Nephron progenitor cell (in vitro differentiated cells): ENCODE results near the gene CD40LG.

Experiments used
- DNase-seq: peaks from one replicate; pipeline ENCODE4 v3.0.0; 2021
- H3K27ac Mint-ChIP-seq: 2 replicates; pipeline ENCODE4 v1.8.0; 2021; ENCODE audit warnings: mild to moderate bottlenecking, moderate library complexity, mixed read lengths
- H3K27me3 Mint-ChIP-seq: 2 replicates; pipeline ENCODE4 v1.8.0; 2021; ENCODE audit warnings: mild to moderate bottlenecking, low read depth, mixed read lengths; ENCODE audit not compliant: poor library complexity
- H3K36me3 Mint-ChIP-seq: 2 replicates; pipeline ENCODE4 v1.8.0; 2021; ENCODE audit warnings: low read depth, mixed read lengths
- H3K4me1 Mint-ChIP-seq: 2 replicates; pipeline ENCODE4 v1.8.0; 2021; ENCODE audit warnings: mixed read lengths
- H3K4me3 Mint-ChIP-seq: 2 replicates; pipeline ENCODE4 v1.8.0; 2021; ENCODE audit warnings: mild to moderate bottlenecking, moderate library complexity, mixed read lengths
- H3K9me3 Mint-ChIP-seq: 2 replicates; pipeline ENCODE4 v1.8.0; 2021; ENCODE audit warnings: mild to moderate bottlenecking, moderate library complexity, mixed read lengths
- TF ChIP-seq, protein P1 (sequence below): fragments of 200-600 bp; sonication (generic); IDR thresholded peaks from 2 replicates; pipeline ENCODE4 v1.5.0; 2021; ENCODE audit warnings: antibody characterized with exemption

Gene CD40LG

DNA sequence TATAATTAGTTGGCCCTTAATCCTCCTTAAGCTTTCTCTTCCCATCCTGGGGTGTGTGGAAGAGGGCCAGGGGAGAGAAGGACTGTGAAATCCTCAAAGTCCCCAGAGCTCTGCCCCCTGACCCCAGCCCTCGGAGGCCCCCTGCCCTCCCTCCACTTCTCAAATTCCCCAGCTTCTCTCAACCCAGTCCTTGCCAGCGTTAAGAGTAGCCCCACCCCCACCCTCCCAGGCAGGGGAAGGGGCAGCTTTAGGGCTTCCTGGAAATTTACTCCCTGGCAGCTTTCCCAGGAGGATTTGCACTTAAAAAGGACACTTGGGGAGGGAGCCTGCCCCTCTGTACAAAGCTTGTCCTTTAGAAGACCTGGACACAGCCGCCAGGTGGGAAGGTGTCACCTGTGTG is 11.8 kb upstream of the CD40LG start:
- peaks cover 29% of the 10 kb centered on the region for H3K4me1 Mint-ChIP-seq
- H3K27me3 Mint-ChIP-seq = no peaks in the 10 kb centered on the region
- no peaks in the 10 kb centered on the region for H3K36me3 Mint-ChIP-seq
- TF ChIP-seq, protein P1, sequence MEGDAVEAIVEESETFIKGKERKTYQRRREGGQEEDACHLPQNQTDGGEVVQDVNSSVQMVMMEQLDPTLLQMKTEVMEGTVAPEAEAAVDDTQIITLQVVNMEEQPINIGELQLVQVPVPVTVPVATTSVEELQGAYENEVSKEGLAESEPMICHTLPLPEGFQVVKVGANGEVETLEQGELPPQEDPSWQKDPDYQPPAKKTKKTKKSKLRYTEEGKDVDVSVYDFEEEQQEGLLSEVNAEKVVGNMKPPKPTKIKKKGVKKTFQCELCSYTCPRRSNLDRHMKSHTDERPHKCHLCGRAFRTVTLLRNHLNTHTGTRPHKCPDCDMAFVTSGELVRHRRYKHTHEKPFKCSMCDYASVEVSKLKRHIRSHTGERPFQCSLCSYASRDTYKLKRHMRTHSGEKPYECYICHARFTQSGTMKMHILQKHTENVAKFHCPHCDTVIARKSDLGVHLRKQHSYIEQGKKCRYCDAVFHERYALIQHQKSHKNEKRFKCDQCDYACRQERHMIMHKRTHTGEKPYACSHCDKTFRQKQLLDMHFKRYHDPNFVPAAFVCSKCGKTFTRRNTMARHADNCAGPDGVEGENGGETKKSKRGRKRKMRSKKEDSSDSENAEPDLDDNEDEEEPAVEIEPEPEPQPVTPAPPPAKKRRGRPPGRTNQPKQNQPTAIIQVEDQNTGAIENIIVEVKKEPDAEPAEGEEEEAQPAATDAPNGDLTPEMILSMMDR = no peak
- H3K27ac Mint-ChIP-seq = peak overlapping the region; percentile 41
- peak; percentile 70 for DNase-seq
- H3K4me3 Mint-ChIP-seq = peak overlapping the region; percentile 4
- peaks cover 63% of the 10 kb centered on the region for H3K9me3 Mint-ChIP-seq

DNA sequence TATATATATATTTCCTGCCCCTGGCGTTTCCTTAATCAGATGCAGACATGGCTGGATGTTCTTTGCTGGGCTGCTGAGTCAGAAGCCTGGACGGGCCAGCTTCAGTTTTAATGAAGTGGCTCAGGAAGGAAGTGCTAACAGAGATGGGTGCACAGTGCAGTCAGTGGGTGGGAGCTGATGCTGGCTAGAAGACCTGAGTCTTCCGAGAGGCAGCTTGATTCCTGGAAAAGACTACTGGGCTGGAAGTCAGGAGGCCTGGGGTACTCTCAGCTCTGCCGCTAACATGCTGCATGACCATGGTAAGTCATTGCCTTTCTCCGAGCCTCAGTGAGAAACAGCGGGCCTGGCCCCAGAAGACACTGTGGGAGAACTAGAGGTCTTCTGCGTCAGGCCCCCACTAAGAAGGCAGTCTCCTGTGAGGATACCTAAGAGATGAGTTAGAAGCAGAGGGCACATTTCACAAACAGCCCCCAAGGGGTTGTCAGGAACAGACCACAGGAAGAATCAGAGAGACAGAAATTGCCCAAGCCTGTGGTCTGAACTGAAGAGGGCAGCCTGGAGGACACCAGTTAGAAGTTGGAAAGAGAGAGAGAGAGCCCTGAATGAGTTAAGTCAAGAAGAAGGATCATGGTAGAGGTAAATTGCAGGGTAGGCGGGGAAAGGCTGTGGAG is 8.3 kb upstream of the CD40LG start:
- Mint-ChIP-seq H3K36me3 (no peaks in the 10 kb centered on the region), H3K9me3 (peaks cover 65% of the 10 kb centered on the region), H3K4me1 (peaks cover 46% of the 10 kb centered on the region), H3K27ac (no peak overlapping the region), H3K4me3 (no peak overlapping the region), H3K27me3 (no peaks in the 10 kb centered on the region)
- TF ChIP-seq, protein P1 = no peak
- DNase-seq = no peak

- Mint-ChIP-seq H3K4me3 (no peak overlapping the region), H3K27ac (peak overlapping the region; percentile 41), H3K4me1 (peaks cover 23% of the 10 kb centered on the region), H3K27me3 (peaks cover 2% of the 10 kb centered on the region), H3K9me3 (peaks cover 69% of the 10 kb centered on the region), H3K36me3 (peaks cover 11% of the 10 kb centered on the region)
- no peak for DNase-seq
- TF ChIP-seq, protein P1 = no peak
Observed at GRCh38 chrX:136643243-136643642, 4.7 kb upstream of the CD40LG start.

DNA sequence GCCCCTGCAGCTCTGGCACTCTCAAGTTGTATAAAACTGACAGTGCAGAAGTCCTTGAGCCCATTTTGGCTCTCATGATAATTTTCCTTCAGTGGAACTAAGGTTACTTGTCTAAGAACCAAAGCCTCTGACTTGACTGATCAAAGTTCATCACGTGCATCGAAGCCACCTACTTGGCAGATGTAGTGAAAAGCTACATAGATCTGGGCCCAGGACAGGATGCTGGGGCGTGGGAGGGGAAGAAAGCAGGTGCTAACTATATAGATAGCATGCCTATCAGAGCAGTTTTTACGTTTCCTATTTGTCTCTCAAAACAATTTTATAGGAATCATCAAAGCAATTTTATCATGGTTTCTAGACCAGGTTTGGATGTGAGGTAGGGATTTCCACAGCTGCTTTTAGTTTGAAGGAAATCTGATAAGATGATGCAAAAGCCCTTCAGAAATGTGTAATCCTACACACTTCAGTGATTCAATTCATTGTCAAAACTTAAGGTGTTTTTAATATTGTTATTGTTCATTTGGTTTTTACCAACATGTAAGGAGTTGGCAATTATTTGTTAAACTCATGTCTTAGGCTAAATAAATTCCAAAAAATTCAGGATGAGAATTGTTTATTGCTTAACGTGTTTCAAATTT is 1.2 kb upstream of the CD40LG start:
- Mint-ChIP-seq H3K27ac (no peak overlapping the region), H3K4me1 (peaks cover 25% of the 10 kb centered on the region), H3K9me3 (peaks cover 55% of the 10 kb centered on the region), H3K4me3 (no peak overlapping the region), H3K36me3 (peaks cover 11% of the 10 kb centered on the region), H3K27me3 (peaks cover 2% of the 10 kb centered on the region)
- no peak for DNase-seq
- TF ChIP-seq, protein P1 = no peak

DNA sequence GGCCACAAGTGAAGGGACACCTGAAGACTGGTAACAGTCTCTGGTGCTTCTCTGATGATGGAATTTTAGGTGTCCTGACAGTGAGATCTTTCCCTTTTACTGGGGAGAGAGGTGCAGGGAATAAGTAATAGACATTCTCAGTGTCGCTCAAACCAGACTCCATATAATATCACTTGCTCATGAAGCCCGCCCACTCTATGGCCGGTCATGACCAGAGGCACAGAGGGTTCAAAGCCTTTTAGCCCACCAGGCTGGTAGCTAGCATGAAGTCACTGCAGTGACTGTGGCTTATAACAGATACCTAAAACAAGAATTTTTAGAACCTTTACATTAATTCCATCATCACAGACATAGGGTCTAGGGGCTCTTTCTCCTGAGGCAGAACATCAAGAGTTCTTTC is 2.9 kb downstream of the CD40LG start:
- peaks cover 9% of the 10 kb centered on the region for H3K27me3 Mint-ChIP-seq

More for the DNA sequence above, 2.9 kb downstream of the CD40LG start:
- Mint-ChIP-seq H3K9me3 (peaks cover 54% of the 10 kb centered on the region), H3K36me3 (peaks cover 4% of the 10 kb centered on the region), H3K4me1 (peaks cover 13% of the 10 kb centered on the region), H3K4me3 (no peak overlapping the region), H3K27ac (no peak overlapping the region)
- DNase-seq = no peak
- TF ChIP-seq, protein P1 = no peak
